HG02642 (cell line): ENCODE data around the gene DARS2.
A peak's percentile ranks its signal among the peaks of the same experiment; 100 is the strongest.
"Not testable (repeated sequence)": the region's sequence is repeated elsewhere in the genome, so short reads cannot be mapped to it uniquely, and the experiment has no call there.

Experiments used
- ATAC-seq: cut with Tn5 transposase; IDR thresholded peaks from one replicate; pipeline ENCODE4 v1.9.1; 2021; ENCODE audit warnings: mild to moderate bottlenecking; ENCODE audit not compliant: unreplicated experiment, poor library complexity

Gene DARS2

GRCh38 chr1:173860065-173860464 is 35.6 kb downstream of the DARS2 start:
- no peak for ATAC-seq

- ATAC-seq: no peak
Measured at GRCh38 chr1:173861731-173862145, 37.3 kb downstream of the DARS2 start.

GRCh38 chr1:173862146-173862768 is 37.8 kb downstream of the DARS2 start:
- not testable (repeated sequence) for ATAC-seq

- no peak for ATAC-seq
Measured at GRCh38 chr1:173862769-173863223, 38.3 kb downstream of the DARS2 start.

- no peak for ATAC-seq
Measured at GRCh38 chr1:173863224-173864161, 39.0 kb downstream of the DARS2 start.

GRCh38 chr1:173864179-173864867 is 39.9 kb downstream of the DARS2 start:
- ATAC-seq: no peak

- ATAC-seq: no peak
Measured at GRCh38 chr1:173865468-173866164, 41.1 kb downstream of the DARS2 start.

- no peak for ATAC-seq
Measured at GRCh38 chr1:173866413-173867115, 42.1 kb downstream of the DARS2 start.

GRCh38 chr1:173867141-173867752 is 42.8 kb downstream of the DARS2 start:
- ATAC-seq: no peak

- ATAC-seq: peak; percentile 79
Measured at GRCh38 chr1:173867753-173868265, 43.3 kb downstream of the DARS2 start, which contains the start of gene GAS5. GAS5 (minus strand) TSS chr1:173867989.

GRCh38 chr1:173868266-173869020 is 44.0 kb downstream of the DARS2 start, which contains the start of gene ZBTB37:
ZBTB37 (plus strand) TSS chr1:173868380; CDS start chr1:173870226, 1,846 bp downstream.
- ATAC-seq: peak; percentile 68

- ATAC-seq: no peak
Measured at GRCh38 chr1:173869021-173869359, 44.5 kb downstream of the DARS2 start.

- no peak for ATAC-seq
Measured at GRCh38 chr1:173870252-173871075, 46.0 kb downstream of the DARS2 start.

- no peak for ATAC-seq
Measured at GRCh38 chr1:173871091-173871490, 46.6 kb downstream of the DARS2 start.

- ATAC-seq: no peak
Measured at GRCh38 chr1:173871500-173871899, 47.0 kb downstream of the DARS2 start.

- ATAC-seq: no peak
Measured at GRCh38 chr1:173876732-173877131, 52.3 kb downstream of the DARS2 start.

- no peak for ATAC-seq
Measured at GRCh38 chr1:173878251-173878650, 53.8 kb downstream of the DARS2 start.
